HepG2 (cell line): ENCODE results near the gene TH.

Experiments used
- PCBP1 ChIP-seq: fragments of 200-400 bp; formaldehyde crosslinking; IDR thresholded peaks from 2 replicates; pipeline ENCODE4 v1.6.1; 2017; ENCODE audit warnings: mild to moderate bottlenecking, low read depth, low read length, borderline replicate concordance
- RFXAP ChIP-seq: sonication (generic); formaldehyde crosslinking; IDR thresholded peaks from 2 replicates; pipeline ENCODE4 v1.4.0; 2020; ENCODE audit warnings: missing genetic modification reagents, borderline replicate concordance
- SRSF1 ChIP-seq: fragments of 200-400 bp; formaldehyde crosslinking; optimal IDR thresholded peaks from 2 replicates; pipeline ENCODE3; 2017; ENCODE audit warnings: mild to moderate bottlenecking, low read depth, low read length, moderate library complexity
- ZEB1 ChIP-seq: IDR thresholded peaks from 2 replicates; pipeline ENCODE4 v1.6.1; 2012; ENCODE audit warnings: mild to moderate bottlenecking, low read depth, inconsistent platforms; ENCODE audit not compliant: insufficient replicate concordance
- ZNF232 ChIP-seq: sonication (generic); formaldehyde crosslinking; IDR thresholded peaks from 2 replicates; pipeline ENCODE4 v1.4.0; 2020; ENCODE audit warnings: missing genetic modification reagents, borderline replicate concordance
- ZNF256 ChIP-seq: sonication (generic); formaldehyde crosslinking; conservative IDR thresholded peaks from 2 replicates; pipeline ENCODE4 v1.4.0; 2020; ENCODE audit warnings: missing genetic modification reagents
- ZNF335 ChIP-seq: sonication (generic); formaldehyde crosslinking; IDR thresholded peaks from 2 replicates; pipeline ENCODE4 v1.4.0; 2020; ENCODE audit warnings: missing genetic modification reagents
- ZNF746 ChIP-seq: sonication (generic); formaldehyde crosslinking; IDR thresholded peaks from 2 replicates; pipeline ENCODE4 v1.8.0; 2022; ENCODE audit warnings: mild to moderate bottlenecking, missing genetic modification reagents
- ZNF768 ChIP-seq: sonication (generic); formaldehyde crosslinking; IDR thresholded peaks from 2 replicates; pipeline ENCODE4 v1.4.0; 2020; ENCODE audit warnings: missing genetic modification reagents
- TF ChIP-seq, protein P1 (sequence below): sonication (generic); formaldehyde crosslinking; IDR thresholded peaks from 2 replicates; pipeline ENCODE4 v1.5.0; 2020; ENCODE audit warnings: mild to moderate bottlenecking, missing genetic modification reagents, moderate library complexity
- TF ChIP-seq, protein P2 (sequence below): sonication (generic); formaldehyde crosslinking; IDR thresholded peaks from 2 replicates; pipeline ENCODE4 v1.4.0; 2020; ENCODE audit warnings: missing genetic modification reagents, borderline replicate concordance
- TF ChIP-seq, protein P3 (sequence below), 2 experiments: sonication (generic) in 1 of 2; formaldehyde crosslinking in 1 of 2; IDR thresholded peaks; 2 replicates each; pipeline versions ENCODE4 v1.5.1 to v1.6.1; 2011 to 2020; ENCODE audit warnings: borderline replicate concordance in 1 of 2, low read depth in 1 of 2, low read length in 1 of 2, mild to moderate bottlenecking in 1 of 2, missing genetic modification reagents in 1 of 2, moderate library complexity in 1 of 2
- TF ChIP-seq, protein P4 (sequence below): sonication (generic); formaldehyde crosslinking; IDR thresholded peaks from 2 replicates; pipeline ENCODE4 v1.8.1; 2023; ENCODE audit warnings: mild to moderate bottlenecking, moderate library complexity, missing genetic modification reagents

DNA sequence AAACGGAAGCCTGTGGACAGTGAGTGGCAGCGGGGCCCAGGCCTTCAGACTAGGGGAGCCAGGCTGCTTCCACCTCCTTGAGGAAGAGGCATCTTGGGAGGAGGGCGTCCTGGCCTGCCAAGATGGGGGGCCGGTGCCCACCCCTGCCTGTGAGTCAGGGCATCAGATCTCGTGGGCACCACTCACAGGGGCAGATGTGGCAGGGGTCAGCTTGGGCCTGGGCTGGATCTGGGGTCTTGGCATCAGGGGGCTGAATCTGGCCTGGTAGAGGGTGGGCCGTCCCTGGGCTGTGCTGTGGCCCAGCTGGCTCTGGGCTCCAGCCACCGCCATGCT, 24.1 kb upstream of the TH start:
- TF ChIP-seq SRSF1 = no peak
- TF ChIP-seq PCBP1 = no peak
- TF ChIP-seq ZNF335 = no peak
- TF ChIP-seq ZNF256 (CRISPR knock-in tag) = no peak
- no peak for TF ChIP-seq ZNF232 (CRISPR knock-in tag)
- TF ChIP-seq, protein P1, sequence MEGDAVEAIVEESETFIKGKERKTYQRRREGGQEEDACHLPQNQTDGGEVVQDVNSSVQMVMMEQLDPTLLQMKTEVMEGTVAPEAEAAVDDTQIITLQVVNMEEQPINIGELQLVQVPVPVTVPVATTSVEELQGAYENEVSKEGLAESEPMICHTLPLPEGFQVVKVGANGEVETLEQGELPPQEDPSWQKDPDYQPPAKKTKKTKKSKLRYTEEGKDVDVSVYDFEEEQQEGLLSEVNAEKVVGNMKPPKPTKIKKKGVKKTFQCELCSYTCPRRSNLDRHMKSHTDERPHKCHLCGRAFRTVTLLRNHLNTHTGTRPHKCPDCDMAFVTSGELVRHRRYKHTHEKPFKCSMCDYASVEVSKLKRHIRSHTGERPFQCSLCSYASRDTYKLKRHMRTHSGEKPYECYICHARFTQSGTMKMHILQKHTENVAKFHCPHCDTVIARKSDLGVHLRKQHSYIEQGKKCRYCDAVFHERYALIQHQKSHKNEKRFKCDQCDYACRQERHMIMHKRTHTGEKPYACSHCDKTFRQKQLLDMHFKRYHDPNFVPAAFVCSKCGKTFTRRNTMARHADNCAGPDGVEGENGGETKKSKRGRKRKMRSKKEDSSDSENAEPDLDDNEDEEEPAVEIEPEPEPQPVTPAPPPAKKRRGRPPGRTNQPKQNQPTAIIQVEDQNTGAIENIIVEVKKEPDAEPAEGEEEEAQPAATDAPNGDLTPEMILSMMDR = no peak
- TF ChIP-seq RFXAP (CRISPR knock-in tag) = no peak
- TF ChIP-seq, protein P2, sequence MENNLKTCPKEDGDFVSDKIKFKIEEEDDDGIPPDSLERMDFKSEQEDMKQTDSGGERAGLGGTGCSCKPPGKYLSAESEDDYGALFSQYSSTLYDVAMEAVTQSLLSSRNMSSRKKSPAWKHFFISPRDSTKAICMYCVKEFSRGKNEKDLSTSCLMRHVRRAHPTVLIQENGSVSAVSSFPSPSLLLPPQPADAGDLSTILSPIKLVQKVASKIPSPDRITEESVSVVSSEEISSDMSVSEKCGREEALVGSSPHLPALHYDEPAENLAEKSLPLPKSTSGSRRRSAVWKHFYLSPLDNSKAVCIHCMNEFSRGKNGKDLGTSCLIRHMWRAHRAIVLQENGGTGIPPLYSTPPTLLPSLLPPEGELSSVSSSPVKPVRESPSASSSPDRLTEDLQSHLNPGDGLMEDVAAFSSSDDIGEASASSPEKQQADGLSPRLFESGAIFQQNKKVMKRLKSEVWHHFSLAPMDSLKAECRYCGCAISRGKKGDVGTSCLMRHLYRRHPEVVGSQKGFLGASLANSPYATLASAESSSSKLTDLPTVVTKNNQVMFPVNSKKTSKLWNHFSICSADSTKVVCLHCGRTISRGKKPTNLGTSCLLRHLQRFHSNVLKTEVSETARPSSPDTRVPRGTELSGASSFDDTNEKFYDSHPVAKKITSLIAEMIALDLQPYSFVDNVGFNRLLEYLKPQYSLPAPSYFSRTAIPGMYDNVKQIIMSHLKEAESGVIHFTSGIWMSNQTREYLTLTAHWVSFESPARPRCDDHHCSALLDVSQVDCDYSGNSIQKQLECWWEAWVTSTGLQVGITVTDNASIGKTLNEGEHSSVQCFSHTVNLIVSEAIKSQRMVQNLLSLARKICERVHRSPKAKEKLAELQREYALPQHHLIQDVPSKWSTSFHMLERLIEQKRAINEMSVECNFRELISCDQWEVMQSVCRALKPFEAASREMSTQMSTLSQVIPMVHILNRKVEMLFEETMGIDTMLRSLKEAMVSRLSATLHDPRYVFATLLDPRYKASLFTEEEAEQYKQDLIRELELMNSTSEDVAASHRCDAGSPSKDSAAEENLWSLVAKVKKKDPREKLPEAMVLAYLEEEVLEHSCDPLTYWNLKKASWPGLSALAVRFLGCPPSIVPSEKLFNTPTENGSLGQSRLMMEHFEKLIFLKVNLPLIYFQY (CRISPR knock-in tag) = no peak
- TF ChIP-seq ZNF746 (CRISPR knock-in tag) = no peak
- TF ChIP-seq, protein P3, sequence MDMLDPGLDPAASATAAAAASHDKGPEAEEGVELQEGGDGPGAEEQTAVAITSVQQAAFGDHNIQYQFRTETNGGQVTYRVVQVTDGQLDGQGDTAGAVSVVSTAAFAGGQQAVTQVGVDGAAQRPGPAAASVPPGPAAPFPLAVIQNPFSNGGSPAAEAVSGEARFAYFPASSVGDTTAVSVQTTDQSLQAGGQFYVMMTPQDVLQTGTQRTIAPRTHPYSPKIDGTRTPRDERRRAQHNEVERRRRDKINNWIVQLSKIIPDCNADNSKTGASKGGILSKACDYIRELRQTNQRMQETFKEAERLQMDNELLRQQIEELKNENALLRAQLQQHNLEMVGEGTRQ (IDR thresholded peaks at IDR 0.05; ENCODE audit: low read depth, low read length) = no peak
- TF ChIP-seq, protein P3 (CRISPR knock-in tag; IDR thresholded peaks at IDR 0.05; ENCODE audit: borderline replicate concordance) = no peak
- TF ChIP-seq, protein P4, sequence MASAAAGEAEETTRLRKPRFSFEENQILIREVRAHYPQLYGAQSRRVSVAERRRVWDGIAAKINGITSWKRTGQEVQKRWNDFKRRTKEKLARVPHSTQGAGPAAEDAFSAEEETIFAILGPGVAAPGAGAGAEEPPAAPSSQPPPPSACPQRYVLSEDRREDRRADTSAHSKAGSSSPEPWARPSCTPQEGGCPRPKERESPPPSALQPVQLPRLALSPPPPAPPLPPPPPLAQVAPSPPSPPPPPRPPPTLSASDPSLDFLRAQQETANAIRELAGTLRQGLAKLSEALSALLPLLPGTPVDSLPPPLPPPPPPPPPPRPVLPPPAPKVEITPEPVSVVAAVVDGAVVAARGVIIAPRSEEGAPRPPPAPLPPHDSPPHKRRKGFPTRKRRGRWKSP (CRISPR knock-in tag) = no peak
- no peak for TF ChIP-seq ZNF768 (CRISPR knock-in tag)
- no peak for TF ChIP-seq ZEB1
